Smooth muscle cell of the umbilical artery (primary cell): Measurements from ENCODE around the gene ACOT12. TPM values are rescaled to one million over a fixed set of nuclear protein-coding genes. Genes with fewer than 3 reads are reported as not detected.

Experiments
- total RNA-seq: library from RNA; depleted of rRNA; stranded (reverse); fragments of >200 nt; gene quantifications from 2 replicates; pipeline ENCODE4 v1.2.3, GENCODE V29; 2014

ACOT12 gene
- 0.23 TPM in 1 of 2 replicates, not detected in the other for total RNA-seq

GRCh38 chr5:81393783-81394718 is at the start of gene ACOT12:
Gene ACOT12, minus strand, starts transcription at chr5:81394134. Its CDS starts 20 bp downstream, at chr5:81394114.

GRCh38 chr5:81301271-81302015 is 92.5 kb downstream of the ACOT12 start, which contains the start of gene ZCCHC9:
Gene ZCCHC9, plus strand, starts transcription at chr5:81301587. Its CDS starts 3,171 bp downstream, at chr5:81304758.

Other genes with a start within 250 kb of the ACOT12 start
- 3.3 and 3.6 TPM in 2 replicates for gene CKMT2, start 160.8 kb downstream of the ACOT12 start, total RNA-seq
- gene ZCCHC9, start 92.5 kb downstream of the ACOT12 start, total RNA-seq: 33.3 and 39.0 TPM in 2 replicates